Calu3 (cell line): Measurements from ENCODE around the gene PDK1. TPM values are rescaled to one million over a fixed set of nuclear protein-coding genes. Genes with fewer than 3 reads are reported as not detected.
"Not testable (repeated sequence)": the region's sequence is repeated elsewhere in the genome, so short reads cannot be mapped to it uniquely, and the experiment has no call there.

Experiments used
- BruUV-seq: library from RNA; stranded (reverse); fragments of 400-500 nt; replicated peaks from 2 replicates; lab custom pipeline; 2021; lab: Mats Ljungman, UMichigan
- CTCF ChIA-PET: fragments of 300-600 bp; sonication (Branson Sonifier 250); formaldehyde crosslinking; loops from one replicate; lab custom pipeline; 2022; ENCODE audit warnings: antibody characterized with exemption; lab: Charles Lee
- DNase-seq: peaks from one replicate; pipeline ENCODE4 v3.0.0; 2022
- H3K27ac Mint-ChIP-seq: one replicate; pipeline ENCODE4 v1.8.0; 2022; ENCODE audit warnings: mixed read lengths; ENCODE audit not compliant: unreplicated experiment
- H3K27me3 Mint-ChIP-seq: one replicate; pipeline ENCODE4 v1.8.0; 2022; ENCODE audit warnings: mixed read lengths; ENCODE audit not compliant: unreplicated experiment
- H3K36me3 Mint-ChIP-seq: one replicate; pipeline ENCODE4 v1.8.0; 2022; ENCODE audit warnings: mild to moderate bottlenecking, moderate library complexity, mixed read lengths; ENCODE audit not compliant: insufficient read depth, unreplicated experiment
- H3K4me1 Mint-ChIP-seq: one replicate; pipeline ENCODE4 v1.8.0; 2022; ENCODE audit warnings: mild to moderate bottlenecking, low read depth, mixed read lengths; ENCODE audit not compliant: unreplicated experiment
- H3K4me3 Mint-ChIP-seq: one replicate; pipeline ENCODE4 v1.8.0; 2022; ENCODE audit warnings: mild to moderate bottlenecking, low read depth, moderate library complexity, mixed read lengths; ENCODE audit not compliant: unreplicated experiment
- H3K9me3 Mint-ChIP-seq: one replicate; pipeline ENCODE4 v1.8.0; 2022; ENCODE audit warnings: low read depth, mixed read lengths; ENCODE audit not compliant: unreplicated experiment
- CTCF ChIP-seq: fragments of 200-600 bp; IDR thresholded peaks from one replicate; pipeline ENCODE4 v1.8.0; 2022; ENCODE audit warnings: antibody characterized with exemption; ENCODE audit not compliant: unreplicated experiment
- intact Hi-C: fragments of 100-400 bp; cut with micrococcal nuclease; formaldehyde crosslinking; loops from one replicate; pipeline ENCODE4 v1.10.0; 2022; ENCODE audit not compliant: unreplicated experiment
- total RNA-seq: library from RNA; stranded (reverse); gene quantifications from 2 replicates; pipeline ENCODE4 v1.2.3, GENCODE V29; 2022

PDK1 gene
- total RNA-seq, 1 experiment from 2014 or later = 16.8 TPM

GRCh38 chr2:172549131-172549530 is 6.8 kb upstream of the PDK1 start:
- no peak for TF ChIP-seq CTCF
- Mint-ChIP-seq H3K27ac (no peak overlapping the region), H3K36me3 (no peaks in the 10 kb centered on the region), H3K4me3 (no peak overlapping the region), H3K4me1 (peaks cover 10% of the 10 kb centered on the region), H3K27me3 (no peaks in the 10 kb centered on the region), H3K9me3 (no peaks in the 10 kb centered on the region)
- no peak for DNase-seq
- CTCF ChIA-PET = no interaction called here
- intact Hi-C loops = no loop called here
- no TSS peak for BruUV-seq

GRCh38 chr2:172549802-172550201 is 6.1 kb upstream of the PDK1 start:
- intact Hi-C loops, H3K27ac Mint-ChIP-seq, H3K4me3 Mint-ChIP-seq, DNase-seq, H3K36me3 Mint-ChIP-seq, CTCF ChIA-PET, H3K9me3 Mint-ChIP-seq, H3K27me3 Mint-ChIP-seq, BruUV-seq: not testable (repeated sequence)
- peaks cover 15% of the 10 kb centered on the region for H3K4me1 Mint-ChIP-seq

- Mint-ChIP-seq H3K36me3 (peaks cover 10% of the 10 kb centered on the region), H3K27me3 (no peaks in the 10 kb centered on the region), H3K4me1 (peaks cover 20% of the 10 kb centered on the region), H3K9me3 (no peaks in the 10 kb centered on the region), H3K27ac (no peak overlapping the region), H3K4me3 (no peak overlapping the region)
- intact Hi-C loops = no loop called here
- no peak for DNase-seq
- TF ChIP-seq CTCF = no peak
- CTCF ChIA-PET = no interaction called here
- no TSS peak for BruUV-seq
Observed at GRCh38 chr2:172550419-172550818, 5.5 kb upstream of the PDK1 start.

- H3K27me3 Mint-ChIP-seq = no peaks in the 10 kb centered on the region
- H3K4me1 Mint-ChIP-seq = peaks cover 20% of the 10 kb centered on the region
- no peak for DNase-seq
- intact Hi-C loops = no loop called here
- H3K27ac Mint-ChIP-seq = no peak overlapping the region
- TF ChIP-seq CTCF = no peak
- no peak overlapping the region for H3K4me3 Mint-ChIP-seq
- CTCF ChIA-PET = no interaction called here
- no TSS peak for BruUV-seq
- peaks cover 18% of the 10 kb centered on the region for H3K36me3 Mint-ChIP-seq
- H3K9me3 Mint-ChIP-seq = no peaks in the 10 kb centered on the region
Observed at GRCh38 chr2:172551271-172551670, 4.6 kb upstream of the PDK1 start.

- CTCF ChIA-PET = no interaction called here
- peaks cover 33% of the 10 kb centered on the region for H3K36me3 Mint-ChIP-seq
- peaks cover 28% of the 10 kb centered on the region for H3K4me1 Mint-ChIP-seq
- no peaks in the 10 kb centered on the region for H3K27me3 Mint-ChIP-seq
- BruUV-seq = no TSS peak
- no peak for TF ChIP-seq CTCF
- no peak overlapping the region for H3K4me3 Mint-ChIP-seq
- no peaks in the 10 kb centered on the region for H3K9me3 Mint-ChIP-seq
- intact Hi-C loops = no loop called here
- no peak overlapping the region for H3K27ac Mint-ChIP-seq
- DNase-seq = no peak
Observed at GRCh38 chr2:172552547-172553291, 3.2 kb upstream of the PDK1 start.
